ENCODE data around the gene POLR1H. TPM values are rescaled to one million over a fixed set of nuclear protein-coding genes. Genes with fewer than 3 reads are reported as not detected.

POLR1H gene, protein sequence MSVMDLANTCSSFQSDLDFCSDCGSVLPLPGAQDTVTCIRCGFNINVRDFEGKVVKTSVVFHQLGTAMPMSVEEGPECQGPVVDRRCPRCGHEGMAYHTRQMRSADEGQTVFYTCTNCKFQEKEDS
- 10 to 100 TPM; 65.9 to 67.7 TPM for total RNA-seq

GRCh38 chr6:30061092-30061857 lies at the start of gene POLR1H:
TSS of gene POLR1H (plus strand) at chr6:30061265. CDS start at chr6:30061525, 260 bp downstream.

DNA sequence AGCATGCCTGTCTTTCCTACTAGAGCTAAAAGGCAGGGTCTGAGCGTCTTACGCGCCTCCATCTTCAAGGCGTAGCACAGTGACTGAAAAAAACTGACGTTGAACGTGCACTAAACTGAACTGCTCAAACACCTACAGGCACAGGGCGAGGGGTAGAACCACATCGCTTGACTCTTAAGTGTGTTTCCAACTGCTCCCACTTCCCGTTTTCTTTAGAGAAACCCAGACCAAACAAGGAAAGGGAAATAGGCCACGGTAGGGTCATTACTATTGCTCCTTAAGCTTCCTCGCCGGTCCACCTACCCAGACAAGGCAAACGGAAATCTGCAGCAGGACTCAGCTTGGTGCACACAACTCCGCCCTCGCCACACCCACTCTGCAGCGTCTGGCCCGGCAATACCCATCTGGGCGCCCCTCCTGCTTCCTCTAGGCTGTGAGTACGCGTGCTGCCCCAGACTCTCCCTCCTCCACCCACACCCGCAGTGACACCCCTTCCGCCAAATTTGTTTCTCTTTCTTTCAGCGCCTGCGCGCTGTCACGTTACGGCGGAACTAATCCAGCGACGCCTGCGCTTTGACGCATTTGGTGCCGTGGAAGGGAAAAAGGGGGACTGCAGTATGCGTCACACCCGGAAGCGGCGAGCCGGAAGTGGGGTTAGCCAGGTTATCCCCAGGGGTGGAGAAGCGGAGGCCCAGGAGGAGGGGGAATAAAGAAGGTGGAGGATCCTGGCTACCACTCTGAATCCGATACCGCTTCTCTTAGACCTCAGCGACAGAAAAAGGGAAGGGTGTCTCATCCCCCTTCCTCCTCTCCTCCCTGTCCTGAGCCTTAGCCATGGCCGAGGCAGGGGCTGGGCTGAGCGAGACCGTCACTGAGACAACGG lies 5.8 kb downstream of the POLR1H start, which contains the start of gene PPP1R11:
Gene PPP1R11, plus strand, starts transcription at position 622 of the 883 bp plus-strand sequence. Its CDS starts 213 bp downstream, at position 835.

GRCh38 chr6:30075094-30075789 lies 14.2 kb downstream of the POLR1H start, which contains the start of gene RNF39:
TSS of gene RNF39 (minus strand) at chr6:30075769. CDS start at chr6:30075585, 184 bp downstream.

GRCh38 chr6:30113003-30113759 lies 52.1 kb downstream of the POLR1H start, which contains the start of gene TRIM31:
TSS of gene TRIM31 (minus strand) at chr6:30113090. CDS start at chr6:30112805, 285 bp downstream.

Other genes with a start within 250 kb of the POLR1H start
- gene HLA-G, start 233.4 kb upstream of the POLR1H start, total RNA-seq = under 1 TPM; 0.14 to 0.15 TPM
- gene HLA-A, start 118.7 kb upstream of the POLR1H start, total RNA-seq = 1,000 to 10,000 TPM; 1,753 to 1,764 TPM
- 10 to 100 TPM; 51.9 to 52.8 TPM for gene PPP1R11, start 5.9 kb downstream of the POLR1H start, total RNA-seq
- not detected for gene RNF39, start 14.5 kb downstream of the POLR1H start, total RNA-seq
- gene TRIM31, start 51.8 kb downstream of the POLR1H start, total RNA-seq = not detected
- not detected for gene TRIM40, start 74.9 kb downstream of the POLR1H start, total RNA-seq
- not detected for gene TRIM10, start 99.9 kb downstream of the POLR1H start, total RNA-seq
- not detected for gene TRIM15, start 102.3 kb downstream of the POLR1H start, total RNA-seq
- 10 to 100 TPM; 61.4 to 66.1 TPM for gene TRIM26, start 152.1 kb downstream of the POLR1H start, total RNA-seq

Measured in activated naive CD4-positive, alpha-beta T cell treated with anti-CD3 and anti-CD28 coated beads, Interleukin-2, amount 10 ng/mL, durations not matched to agents 5 hours and 36 hours (primary cell).